Endothelial cell of umbilical vein (primary cell): ENCODE measurements around the gene FAM168A. TPM values are rescaled to one million over a fixed set of nuclear protein-coding genes. Genes with fewer than 3 reads are reported as not detected.

Experiments
- BruUV-seq: library from RNA; stranded (reverse); fragments of 400-500 nt; replicated peaks from 2 replicates; lab custom pipeline; 2021; lab: Mats Ljungman, UMichigan
- CTCF ChIA-PET: fragments of 300-600, 350-600 bp; sonication (Branson Sonifier 250); formaldehyde crosslinking; loops from one replicate; lab custom pipeline; 2021; ENCODE audit warnings: antibody characterized with exemption, inconsistent platforms; lab: Charles Lee
- POLR2A ChIA-PET: fragments of 300-600, 350-600 bp; sonication (Branson Sonifier 250); formaldehyde crosslinking; loops from one replicate; lab custom pipeline; 2021; ENCODE audit warnings: antibody characterized with exemption, inconsistent platforms; lab: Charles Lee
- DNase-seq: peaks from one replicate; pipeline ENCODE4 v3.0.0-alpha.2; 2011; ENCODE audit warnings: low read depth, low spot score
- FAIRE-seq: peaks from 2 replicates; lab custom pipeline; 2011; peaks lifted over from hg19 to GRCh38; lab: Jason Lieb, UNC
- H2AFZ ChIP-seq: 2 replicates; pipeline ENCODE4 v1.6.0; 2012; ENCODE audit warnings: low read depth, low read length, control low read depth, inconsistent platforms
- H3K27ac ChIP-seq: 2 replicates; pipeline ENCODE4 v1.5.1; 2011; ENCODE audit warnings: low read depth, mild to moderate bottlenecking, control low read depth, low read length, moderate library complexity; ENCODE audit not compliant: insufficient read depth
- H3K27me3 ChIP-seq, 2 experiments: 2 replicates each; pipeline versions ENCODE4 v1.6.0 to v1.6.1; 2011; ENCODE audit warnings: low read length in 2 of 2, mixed read lengths in 1 of 2; ENCODE audit not compliant: control insufficient read depth in 2 of 2, insufficient read depth in 2 of 2
- H3K36me3 ChIP-seq, 2 experiments: 2 replicates in 1 of 2; 3 replicates in 1 of 2; pipeline ENCODE4 v1.5.1; 2011; ENCODE audit warnings: low read length in 2 of 2, mild to moderate bottlenecking in 1 of 2, moderate library complexity in 1 of 2; ENCODE audit not compliant: control insufficient read depth in 2 of 2, insufficient read depth in 2 of 2; ENCODE audit errors: extremely low read depth in 1 of 2
- H3K4me1 ChIP-seq: 3 replicates; pipeline ENCODE4 v1.5.1; 2011; ENCODE audit warnings: mild to moderate bottlenecking, low read length; ENCODE audit not compliant: control insufficient read depth, insufficient read depth; ENCODE audit errors: extremely low read depth
- H3K4me2 ChIP-seq: 2 replicates; pipeline ENCODE4 v1.6.1; 2011; ENCODE audit warnings: low read length, control low read depth, mixed read lengths; ENCODE audit not compliant: insufficient read depth
- H3K4me3 ChIP-seq, 3 experiments: fragments of 200-600 bp in 1 of 3; sonication (generic), shearing (Covaris generic) in 1 of 3; replicated peaks in 1 of 3; 2 replicates each; pipeline ENCODE4 v1.5.1; 2011 to 2016; ENCODE audit warnings: control low read depth in 3 of 3, low read length in 3 of 3, mild to moderate bottlenecking in 2 of 3, inconsistent platforms in 1 of 3, low read depth in 1 of 3, moderate library complexity in 1 of 3; ENCODE audit not compliant: insufficient read depth in 1 of 3
- H3K79me2 ChIP-seq: 2 replicates; pipeline ENCODE4 v1.6.0; 2012; ENCODE audit warnings: low read length, inconsistent platforms; ENCODE audit not compliant: control insufficient read depth, insufficient read depth
- H3K9ac ChIP-seq: replicated peaks from 2 replicates; pipeline ENCODE3; 2011; ENCODE audit warnings: low read length, control low read depth; ENCODE audit not compliant: insufficient read depth; ENCODE audit errors: extremely low read depth
- H3K9me1 ChIP-seq: replicated peaks from 3 replicates; pipeline ENCODE4 v1.6.0; 2011; ENCODE audit warnings: mild to moderate bottlenecking, low read length; ENCODE audit not compliant: control insufficient read depth, insufficient read depth; ENCODE audit errors: extremely low read depth
- H3K9me3 ChIP-seq: replicated peaks from 2 replicates; pipeline ENCODE4 v1.5.1; 2012; ENCODE audit warnings: low read length, inconsistent platforms; ENCODE audit not compliant: control insufficient read depth, insufficient read depth
- H4K20me1 ChIP-seq: replicated peaks from 2 replicates; pipeline ENCODE3; 2011; ENCODE audit warnings: mild to moderate bottlenecking, low read length; ENCODE audit not compliant: control insufficient read depth, insufficient read depth; ENCODE audit errors: extremely low read depth
- CTCF ChIP-seq, 2 donors: IDR thresholded peaks; 1 replicate in 1 of 2; 2 replicates in 1 of 2; pipeline ENCODE4 v1.5.1; 2011; ENCODE audit warnings: low read length in 2 of 2, mild to moderate bottlenecking in 2 of 2, moderate library complexity in 2 of 2, control low read depth in 1 of 2, inconsistent platforms in 1 of 2, low read depth in 1 of 2; ENCODE audit not compliant: insufficient read depth in 1 of 2; ENCODE audit errors: extremely low read depth in 1 of 2
- EZH2 ChIP-seq: IDR thresholded peaks from 2 replicates; pipeline ENCODE4 v1.6.1; 2012; ENCODE audit warnings: borderline replicate concordance, low read depth, mild to moderate bottlenecking, moderate library complexity, low read length, inconsistent platforms; ENCODE audit not compliant: severe bottlenecking
- FOS ChIP-seq: IDR thresholded peaks from 2 replicates; pipeline ENCODE4 v1.6.1; 2011; ENCODE audit warnings: mild to moderate bottlenecking, low read length, moderate library complexity, borderline replicate concordance; ENCODE audit not compliant: insufficient read depth
- GATA2 ChIP-seq: IDR thresholded peaks from 2 replicates; pipeline ENCODE4 v1.7.0; 2011; ENCODE audit warnings: low read depth, mild to moderate bottlenecking, moderate library complexity, mixed read lengths, low read length; ENCODE audit not compliant: insufficient read length, insufficient read depth
- JUN ChIP-seq: IDR thresholded peaks from 2 replicates; pipeline ENCODE4 v1.6.1; 2011; ENCODE audit warnings: borderline replicate concordance, low read depth; ENCODE audit not compliant: insufficient read length, insufficient read depth
- MAX ChIP-seq: IDR thresholded peaks from 2 replicates; pipeline ENCODE4 v1.6.1; 2011; ENCODE audit not compliant: insufficient read depth, insufficient read length
- MYC ChIP-seq: IDR thresholded peaks from one replicate; pipeline ENCODE4 v1.6.1; 2011; ENCODE audit warnings: mild to moderate bottlenecking, low read depth, low read length
- POLR2A ChIP-seq: IDR thresholded peaks from 2 replicates; pipeline ENCODE4 v1.6.1; 2012; ENCODE audit warnings: low read depth, mild to moderate bottlenecking, control low read depth, low read length
- POLR2AphosphoS5 ChIP-seq: IDR thresholded peaks from 2 replicates; pipeline ENCODE4 v1.6.1; 2012; ENCODE audit warnings: low read depth, mild to moderate bottlenecking, control low read depth, low read length, moderate library complexity; ENCODE audit not compliant: insufficient read depth
- dilution Hi-C: fragments of 300-500 bp; cut with MboI; formaldehyde crosslinking; loops from one replicate; pipeline ENCODE4 v1.15.0; 2019; ENCODE audit warnings: low sequenced_read_pairs; ENCODE audit not compliant: extremely low pct_ligation_motif_present
- intact Hi-C: fragments of 100-400 bp; cut with micrococcal nuclease; formaldehyde crosslinking; loops from one replicate; pipeline ENCODE4 v1.10.0; 2022
- polyA plus RNA-seq, 4 experiments: library from polyadenylated mRNA; depleted of rRNA in 3 of 4; stranded (reverse) in 3 of 4; unstranded in 1 of 4; fragments of >200 nt; gene quantifications; 2 replicates each; pipeline versions ENCODE4 v1.2.1 to v1.2.3, GENCODE V29; 2011 to 2012; ENCODE audit warnings: missing spikeins in 1 of 4
- total RNA-seq: library from RNA; stranded (reverse); gene quantifications from 2 replicates; pipeline ENCODE4 v1.2.3, GENCODE V29; 2021

The FAM168A gene
- total and polyA plus RNA-seq, 2 donors (not counting 3 experiments of a cell fraction or from before 2014, with no cell fraction given) = 17.0 to 20.5 TPM

GRCh38 chr11:73410627-73411026 is 187.3 kb downstream of the FAM168A start:
- BruUV-seq = no TSS peak
- Histone ChIP-seq H3K4me1 (peaks cover 9% of the 10 kb centered on the region), H2AFZ (no peak overlapping the region), H3K36me3 (peaks cover 0 to 3% of the 10 kb centered on the region in 2 experiments), H3K4me2 (no peak overlapping the region), H3K27me3 (no peaks in the 10 kb centered on the region), H3K9me3 (no peaks in the 10 kb centered on the region), H3K27ac (no peak overlapping the region), H3K79me2 (no peaks in the 10 kb centered on the region), H3K4me3 (no peak overlapping the region), H4K20me1 (no peaks in the 10 kb centered on the region), H3K9ac (no peak overlapping the region), H3K9me1 (no peaks in the 10 kb centered on the region)
- dilution Hi-C loops = no loop called here
- FAIRE-seq = no peak
- TF ChIP-seq POLR2A (no peak), JUN (no peak), EZH2 (no peak), POLR2AphosphoS5 (no peak), FOS (no peak), MYC (no peak), CTCF (IDR thresholded peaks at IDR 0.05; ENCODE audit: extremely low read depth in 1 of 2, insufficient read depth in 1 of 2, low read depth in 1 of 2, low read length in 2 of 2) (no peak), GATA2 (no peak), MAX (no peak)
- no peak for DNase-seq
- POLR2A ChIA-PET = no interaction called here
- CTCF ChIA-PET = interaction anchor here (1.2 to 2.0 kb wide), 2 partner anchors 215 to 249 kb away, joined by 5 to 7 read pairs; no protein-coding TSS in a partner anchor
- intact Hi-C loops = no loop called here
